ENCODE results near the gene RBMS3.

DNA sequence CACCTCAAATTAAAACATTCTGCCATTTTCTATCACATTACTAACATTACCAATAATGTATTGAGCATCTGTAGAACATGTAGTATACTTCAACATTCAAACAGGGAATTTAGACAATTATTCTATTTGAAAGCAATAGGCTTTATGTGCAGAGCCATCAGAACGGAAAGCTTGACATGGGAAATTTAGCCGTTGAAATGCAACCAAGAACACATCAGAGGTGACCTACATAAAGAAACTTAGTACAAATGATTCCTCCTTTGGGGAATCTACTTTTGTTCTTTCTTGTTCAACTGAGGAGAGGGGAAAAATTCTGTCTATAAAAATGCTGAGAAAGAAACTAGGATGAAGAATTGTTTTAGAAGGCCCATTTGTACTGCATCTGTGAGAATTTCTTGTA lies 38.6 kb upstream of the RBMS3 start:
- TF ChIP-seq, protein P1, sequence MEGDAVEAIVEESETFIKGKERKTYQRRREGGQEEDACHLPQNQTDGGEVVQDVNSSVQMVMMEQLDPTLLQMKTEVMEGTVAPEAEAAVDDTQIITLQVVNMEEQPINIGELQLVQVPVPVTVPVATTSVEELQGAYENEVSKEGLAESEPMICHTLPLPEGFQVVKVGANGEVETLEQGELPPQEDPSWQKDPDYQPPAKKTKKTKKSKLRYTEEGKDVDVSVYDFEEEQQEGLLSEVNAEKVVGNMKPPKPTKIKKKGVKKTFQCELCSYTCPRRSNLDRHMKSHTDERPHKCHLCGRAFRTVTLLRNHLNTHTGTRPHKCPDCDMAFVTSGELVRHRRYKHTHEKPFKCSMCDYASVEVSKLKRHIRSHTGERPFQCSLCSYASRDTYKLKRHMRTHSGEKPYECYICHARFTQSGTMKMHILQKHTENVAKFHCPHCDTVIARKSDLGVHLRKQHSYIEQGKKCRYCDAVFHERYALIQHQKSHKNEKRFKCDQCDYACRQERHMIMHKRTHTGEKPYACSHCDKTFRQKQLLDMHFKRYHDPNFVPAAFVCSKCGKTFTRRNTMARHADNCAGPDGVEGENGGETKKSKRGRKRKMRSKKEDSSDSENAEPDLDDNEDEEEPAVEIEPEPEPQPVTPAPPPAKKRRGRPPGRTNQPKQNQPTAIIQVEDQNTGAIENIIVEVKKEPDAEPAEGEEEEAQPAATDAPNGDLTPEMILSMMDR (IDR thresholded peaks at IDR 0.05) = no peak
- TF ChIP-seq POLR2A (IDR thresholded peaks at IDR 0.05) (no peak), POLR2AphosphoS5 (IDR thresholded peaks at IDR 0.05; ENCODE audit: insufficient read depth in 1 of 2, low read depth in 1 of 2) (no peak)

All from vagina (tissue), 2 donors.